ENCODE data around the gene GNA12.

DNA sequence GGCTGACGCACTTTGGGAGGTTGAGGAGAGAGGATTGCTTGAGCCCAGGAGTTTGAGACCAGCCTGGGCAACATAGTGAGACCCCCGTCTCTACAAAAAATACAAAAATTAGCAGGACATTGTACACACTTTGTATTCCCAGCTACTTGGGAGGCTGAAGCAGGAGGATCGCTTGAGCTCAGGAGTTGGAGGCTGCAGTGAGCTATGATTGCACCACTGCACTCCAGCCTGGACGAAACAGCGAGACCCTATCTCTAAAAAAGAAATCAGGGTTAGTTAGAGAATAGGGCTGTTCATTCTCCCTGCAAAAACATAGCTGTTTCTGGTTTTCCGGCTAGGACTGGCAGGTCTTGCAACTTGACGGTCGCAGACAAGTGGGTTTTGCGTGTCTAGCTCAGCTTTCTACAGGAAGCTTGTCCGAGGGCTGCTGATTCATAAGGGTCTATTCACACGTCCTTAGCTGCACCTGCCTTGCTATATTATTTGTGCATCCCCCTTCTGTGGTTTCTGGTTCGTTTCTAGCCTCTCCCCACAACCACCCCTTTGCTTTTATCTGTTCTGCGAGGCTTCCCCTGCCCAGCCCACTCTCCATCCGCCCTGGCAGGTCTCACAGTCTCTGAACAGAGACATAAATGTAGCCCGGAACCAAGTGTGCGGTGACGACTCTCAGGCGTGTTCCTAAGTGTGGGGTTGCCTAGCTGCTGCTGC lies 145.4 kb downstream of the GNA12 start:
- TF ChIP-seq, protein P1, sequence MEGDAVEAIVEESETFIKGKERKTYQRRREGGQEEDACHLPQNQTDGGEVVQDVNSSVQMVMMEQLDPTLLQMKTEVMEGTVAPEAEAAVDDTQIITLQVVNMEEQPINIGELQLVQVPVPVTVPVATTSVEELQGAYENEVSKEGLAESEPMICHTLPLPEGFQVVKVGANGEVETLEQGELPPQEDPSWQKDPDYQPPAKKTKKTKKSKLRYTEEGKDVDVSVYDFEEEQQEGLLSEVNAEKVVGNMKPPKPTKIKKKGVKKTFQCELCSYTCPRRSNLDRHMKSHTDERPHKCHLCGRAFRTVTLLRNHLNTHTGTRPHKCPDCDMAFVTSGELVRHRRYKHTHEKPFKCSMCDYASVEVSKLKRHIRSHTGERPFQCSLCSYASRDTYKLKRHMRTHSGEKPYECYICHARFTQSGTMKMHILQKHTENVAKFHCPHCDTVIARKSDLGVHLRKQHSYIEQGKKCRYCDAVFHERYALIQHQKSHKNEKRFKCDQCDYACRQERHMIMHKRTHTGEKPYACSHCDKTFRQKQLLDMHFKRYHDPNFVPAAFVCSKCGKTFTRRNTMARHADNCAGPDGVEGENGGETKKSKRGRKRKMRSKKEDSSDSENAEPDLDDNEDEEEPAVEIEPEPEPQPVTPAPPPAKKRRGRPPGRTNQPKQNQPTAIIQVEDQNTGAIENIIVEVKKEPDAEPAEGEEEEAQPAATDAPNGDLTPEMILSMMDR (conservative IDR thresholded peaks at IDR 0.05; ENCODE audit: low read depth, low read length), result no peak
- TF ChIP-seq POLR2A (IDR thresholded peaks at IDR 0.05; ENCODE audit: low read depth, low read length) (no peak), RCOR1 (IDR thresholded peaks at IDR 0.05; ENCODE audit: insufficient replicate concordance, low read length) (no peak), MAFK (IDR thresholded peaks at IDR 0.05; ENCODE audit: low read depth, low read length) (no peak), ELK1 (IDR thresholded peaks at IDR 0.05; ENCODE audit: borderline replicate concordance, low read depth, low read length) (no peak), USF2 (IDR thresholded peaks at IDR 0.05; ENCODE audit: low read depth, low read length) (no peak), RAD21 (IDR thresholded peaks at IDR 0.05; ENCODE audit: low read length) (no peak), MXI1 (IDR thresholded peaks at IDR 0.05; ENCODE audit: borderline replicate concordance, low read depth, low read length) (no peak), RFX5 (IDR thresholded peaks at IDR 0.05; ENCODE audit: low read depth, low read length) (no peak), CHD1 (IDR thresholded peaks at IDR 0.05; ENCODE audit: low read depth, low read length) (no peak)

All from IMR-90 (cell line).